HFFc6 (cell line): ENCODE measurements around the gene TMEM61. TPM values are rescaled to one million over a fixed set of nuclear protein-coding genes. Genes with fewer than 3 reads are reported as not detected.

Experiments used
- DNase-seq: peaks from one replicate; pipeline ENCODE4 v3.0.0-alpha.2; 2018
- H3K27ac Mint-ChIP-seq: 2 replicates; pipeline ENCODE4 v1.8.0; 2020; ENCODE audit warnings: mild to moderate bottlenecking, mixed read lengths
- H3K27me3 Mint-ChIP-seq: 2 replicates; pipeline ENCODE4 v1.8.0; 2021; ENCODE audit warnings: mild to moderate bottlenecking, moderate library complexity, mixed read lengths; ENCODE audit not compliant: insufficient read depth
- H3K36me3 Mint-ChIP-seq: 2 replicates; pipeline ENCODE4 v1.8.0; 2021; ENCODE audit warnings: low read depth, mixed read lengths
- H3K4me1 Mint-ChIP-seq: 2 replicates; pipeline ENCODE4 v1.8.0; 2020; ENCODE audit warnings: low read depth, mixed read lengths
- H3K4me3 Mint-ChIP-seq: 2 replicates; pipeline ENCODE4 v1.8.0; 2020; ENCODE audit warnings: mild to moderate bottlenecking, moderate library complexity, mixed read lengths
- H3K9me3 Mint-ChIP-seq: 2 replicates; pipeline ENCODE4 v1.8.0; 2020; ENCODE audit warnings: mild to moderate bottlenecking, mixed read lengths
- CTCF ChIP-seq: fragments of 200-600 bp; sonication (generic); IDR thresholded peaks from 2 replicates; pipeline ENCODE4 v1.5.0; 2021; ENCODE audit warnings: antibody characterized with exemption, mild to moderate bottlenecking
- total RNA-seq, 6 experiments: library from RNA; stranded (reverse); fragmentation: NEBNext Ultra II Directional; extraction: Animal tissue kit (Norgen Biotek cat#: 25700); gene quantifications; 2 replicates in 1 of 6; 3 replicates in 5 of 6; pipeline ENCODE4 v1.2.3, GENCODE V29; 2021

Gene TMEM61
- total RNA-seq, 6 experiments from 2014 or later = not detected

DNA sequence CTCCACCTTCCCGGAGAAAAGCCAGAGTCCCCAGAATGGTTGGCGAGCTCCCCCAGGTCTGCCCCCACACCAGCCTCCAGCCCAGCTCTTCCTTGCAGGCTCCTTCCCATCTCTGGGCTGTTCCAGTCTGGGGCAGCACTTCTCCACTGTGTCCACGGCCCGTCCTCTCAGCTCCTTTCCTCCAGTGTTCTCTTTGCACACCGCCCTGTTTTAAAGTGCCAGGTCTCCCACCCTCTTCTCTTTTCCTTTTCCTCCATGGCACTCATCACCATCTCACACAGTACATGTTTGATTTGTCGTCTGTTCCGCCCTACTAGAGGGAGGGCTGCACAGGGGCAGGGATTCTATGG is 52.8 kb downstream of the TMEM61 start:
- TF ChIP-seq CTCF = no peak
- DNase-seq = no peak
- H3K9me3 Mint-ChIP-seq = no peaks in the 10 kb centered on the region
- no peaks in the 10 kb centered on the region for H3K36me3 Mint-ChIP-seq
- no peak overlapping the region for H3K27ac Mint-ChIP-seq
- H3K27me3 Mint-ChIP-seq = peaks cover 57% of the 10 kb centered on the region
- H3K4me1 Mint-ChIP-seq = no peaks in the 10 kb centered on the region
- H3K4me3 Mint-ChIP-seq = no peak overlapping the region; the same call in 1 of the 2 replicates

DNA sequence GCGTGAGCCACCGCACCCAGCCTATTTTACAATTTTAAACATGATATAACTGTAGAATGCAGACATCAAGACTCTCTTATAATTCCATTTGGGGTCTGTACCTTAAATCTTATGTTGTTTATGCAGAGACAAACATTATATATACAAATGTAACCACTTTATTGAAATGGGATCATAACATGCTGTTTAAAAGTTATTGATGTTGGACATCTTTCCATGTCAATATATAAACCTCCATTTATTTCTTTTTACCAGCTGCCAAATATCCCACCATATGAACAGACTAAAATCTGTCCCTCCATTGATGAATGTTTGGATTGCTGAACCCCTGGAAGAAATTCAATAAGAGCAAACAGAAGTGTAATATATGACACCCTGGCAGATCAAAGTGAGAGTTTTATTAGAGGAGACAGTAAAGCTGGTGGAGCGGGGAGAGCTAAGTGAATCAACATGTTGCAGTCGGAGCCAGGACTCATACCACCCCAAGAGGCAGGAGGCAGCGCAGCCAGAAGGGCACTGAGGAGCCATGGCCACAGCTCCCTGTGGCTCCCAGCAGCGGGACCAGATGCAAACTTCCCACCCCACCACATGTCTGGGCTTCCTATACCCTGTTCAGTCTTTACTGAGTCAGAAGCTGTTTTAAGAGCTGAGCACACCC is 54.2 kb downstream of the TMEM61 start:
- DNase-seq = no peak
- Mint-ChIP-seq H3K27me3 (peaks cover 66% of the 10 kb centered on the region), H3K36me3 (no peaks in the 10 kb centered on the region), H3K4me3 (no peak overlapping the region), H3K9me3 (no peaks in the 10 kb centered on the region), H3K4me1 (peaks cover 5% of the 10 kb centered on the region; the same call in 1 of the 2 replicates), H3K27ac (no peak overlapping the region)
- no peak for TF ChIP-seq CTCF

DNA sequence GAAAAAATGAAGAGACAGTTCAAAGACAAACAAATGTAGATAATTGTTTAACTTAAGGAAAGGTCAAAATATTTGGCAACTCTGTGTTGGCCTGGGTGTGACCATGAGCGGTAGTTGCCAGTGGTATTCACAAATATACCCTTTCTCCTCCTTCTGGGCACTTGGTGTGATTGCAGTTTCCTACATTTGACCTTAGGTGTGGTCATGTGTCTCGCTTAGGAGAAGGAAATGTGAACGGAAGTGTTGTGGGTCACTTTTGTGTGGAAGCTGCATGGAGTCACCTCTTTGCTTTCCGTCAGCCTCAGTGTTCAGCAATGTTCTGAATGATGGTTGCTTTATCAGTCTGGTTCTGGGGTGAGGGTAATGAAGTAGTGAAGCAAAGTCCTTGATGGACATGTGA is 55.5 kb downstream of the TMEM61 start:
- no peak for DNase-seq
- TF ChIP-seq CTCF = peak; percentile 32; the same call in 1 of the 2 replicates
- Mint-ChIP-seq H3K27me3 (peaks cover 76% of the 10 kb centered on the region), H3K36me3 (no peaks in the 10 kb centered on the region), H3K4me3 (no peak overlapping the region), H3K27ac (no peak overlapping the region), H3K9me3 (no peaks in the 10 kb centered on the region), H3K4me1 (peaks cover 5% of the 10 kb centered on the region; the same call in 1 of the 2 replicates)

DNA sequence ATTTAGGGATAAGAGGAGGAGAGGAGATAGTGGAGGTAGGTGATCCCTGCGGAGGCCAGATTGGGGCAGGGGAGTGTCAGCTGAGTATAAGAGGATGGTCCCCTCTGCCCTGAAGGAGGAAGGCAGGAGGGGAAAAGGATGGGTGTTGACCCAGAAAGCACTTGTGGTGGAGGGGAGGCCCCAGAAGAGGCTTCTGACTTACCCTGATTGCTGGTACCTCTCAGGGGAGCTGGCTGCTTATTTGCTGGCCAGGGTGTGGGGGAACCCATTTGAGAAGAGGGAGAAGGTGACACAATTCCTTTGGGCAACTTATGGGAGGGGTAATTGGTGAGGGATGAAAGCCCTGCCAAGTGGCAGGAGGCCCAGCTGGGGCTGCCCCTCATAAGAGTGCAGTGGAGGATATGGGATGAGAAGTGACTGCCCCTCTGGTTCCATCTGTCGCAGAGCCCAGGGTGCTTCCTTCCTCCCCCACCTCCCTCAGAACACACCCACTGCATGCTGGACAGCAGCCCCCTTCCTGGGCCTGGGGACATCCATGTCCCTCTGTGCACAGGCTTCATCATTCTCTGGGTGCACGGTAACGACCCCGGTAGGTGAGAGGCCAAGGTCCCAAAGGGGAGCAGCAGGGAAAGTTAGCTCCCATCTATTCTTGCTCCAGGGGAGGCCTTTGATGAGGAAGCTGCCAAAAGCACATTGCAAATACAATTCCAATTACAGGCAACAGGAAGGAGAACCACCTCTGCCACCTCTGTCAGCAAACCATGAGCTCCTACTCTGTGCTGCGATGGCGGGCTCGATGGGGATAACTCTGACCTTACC is 57.5 kb downstream of the TMEM61 start:
- peaks cover 87% of the 10 kb centered on the region for H3K27me3 Mint-ChIP-seq
- peaks cover 5% of the 10 kb centered on the region; the same call in 1 of the 2 replicates for H3K4me1 Mint-ChIP-seq
- H3K27ac Mint-ChIP-seq = no peak overlapping the region

DNA sequence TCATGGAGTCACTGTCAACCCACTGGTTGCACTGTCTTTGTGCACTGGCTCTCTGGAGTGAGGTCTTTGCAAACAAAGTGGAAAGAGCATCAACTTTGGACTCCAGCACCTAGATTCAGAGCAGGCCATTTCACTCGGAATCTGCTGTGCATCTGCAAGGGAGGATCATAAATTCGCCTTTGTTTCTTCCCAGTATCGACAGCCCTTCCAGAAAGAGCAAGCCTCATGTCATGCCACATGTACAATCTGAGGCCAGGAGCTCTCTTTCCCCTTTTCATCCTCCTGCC is 58.1 kb downstream of the TMEM61 start:
- Mint-ChIP-seq H3K9me3 (no peaks in the 10 kb centered on the region), H3K27me3 (peaks cover 84% of the 10 kb centered on the region), H3K27ac (no peak overlapping the region), H3K36me3 (no peaks in the 10 kb centered on the region), H3K4me1 (peaks cover 5% of the 10 kb centered on the region; the same call in 1 of the 2 replicates), H3K4me3 (no peak overlapping the region)
- no peak for TF ChIP-seq CTCF
- DNase-seq = no peak

More for the DNA sequence above, 57.5 kb downstream of the TMEM61 start:
- Mint-ChIP-seq H3K36me3 (no peaks in the 10 kb centered on the region), H3K4me3 (no peak overlapping the region), H3K9me3 (no peaks in the 10 kb centered on the region)
- no peak for DNase-seq
- TF ChIP-seq CTCF = no peak
